IPS-20b (cell line): ENCODE results near the gene ATP8A2.

ENCODE experiments used
- H3K27ac ChIP-seq: one replicate; pipeline ENCODE4 v1.5.1; 2013; ENCODE audit warnings: low read length
- H3K27me3 ChIP-seq: 2 replicates; pipeline ENCODE4 v1.6.1; 2013; ENCODE audit warnings: mild to moderate bottlenecking, low read length, inconsistent platforms; ENCODE audit not compliant: insufficient read depth
- H3K36me3 ChIP-seq: 2 replicates; pipeline ENCODE4 v1.6.1; 2013; ENCODE audit warnings: low read depth, mild to moderate bottlenecking, inconsistent platforms, low read length, moderate library complexity; ENCODE audit not compliant: insufficient read depth
- H3K4me1 ChIP-seq: 2 replicates; pipeline ENCODE4 v1.6.1; 2013; ENCODE audit warnings: mild to moderate bottlenecking, control low read depth, inconsistent platforms, low read length, moderate library complexity; ENCODE audit not compliant: insufficient read depth
- H3K4me3 ChIP-seq: 2 replicates; pipeline ENCODE4 v1.5.1; 2013; ENCODE audit warnings: mild to moderate bottlenecking, low read length, inconsistent platforms
- H3K9ac ChIP-seq: 2 replicates; pipeline ENCODE4 v1.6.1; 2013; ENCODE audit warnings: low read depth, mild to moderate bottlenecking, inconsistent platforms, low read length, moderate library complexity
- H3K9me3 ChIP-seq: 2 replicates; pipeline ENCODE4 v1.6.1; 2013; ENCODE audit warnings: mild to moderate bottlenecking, low read depth, low read length, inconsistent platforms; ENCODE audit not compliant: insufficient read depth

The ATP8A2 gene

GRCh38 chr13:26047040-26047439, 675.3 kb downstream of the ATP8A2 start:
- H3K9ac ChIP-seq, result no peak overlapping the region
- H3K4me3 ChIP-seq, result no peak overlapping the region
- peaks cover 48% of the 10 kb centered on the region for H3K27me3 ChIP-seq
- no peaks in the 10 kb centered on the region; the same call in 1 of the 2 replicates for H3K4me1 ChIP-seq
- no peak overlapping the region for H3K27ac ChIP-seq
- no peaks in the 10 kb centered on the region for H3K9me3 ChIP-seq
- H3K36me3 ChIP-seq, result peaks cover 22% of the 10 kb centered on the region

GRCh38 chr13:26048741-26049140, 677.0 kb downstream of the ATP8A2 start:
- Histone ChIP-seq H3K4me3 (peak overlapping the region; percentile 72), H3K36me3 (peaks cover 22% of the 10 kb centered on the region), H3K9ac (no peak overlapping the region), H3K27me3 (peaks cover 65% of the 10 kb centered on the region), H3K9me3 (no peaks in the 10 kb centered on the region), H3K4me1 (no peaks in the 10 kb centered on the region; the same call in 1 of the 2 replicates), H3K27ac (no peak overlapping the region)

GRCh38 chr13:26050568-26051230, 678.9 kb downstream of the ATP8A2 start:
- H3K9ac ChIP-seq, result peak overlapping the region; percentile 50; the same call in 1 of the 2 replicates
- no peaks in the 10 kb centered on the region for H3K9me3 ChIP-seq
- H3K27ac ChIP-seq, result no peak overlapping the region
- H3K4me1 ChIP-seq, result no peaks in the 10 kb centered on the region; the same call in 1 of the 2 replicates
- H3K36me3 ChIP-seq, result peaks cover 12% of the 10 kb centered on the region
- H3K27me3 ChIP-seq, result peaks cover 70% of the 10 kb centered on the region
- H3K4me3 ChIP-seq, result peak overlapping the region; percentile 72

- H3K4me3 ChIP-seq, result peak overlapping the region; percentile 72
- H3K36me3 ChIP-seq, result peaks cover 9% of the 10 kb centered on the region
- H3K27ac ChIP-seq, result no peak overlapping the region
- no peaks in the 10 kb centered on the region for H3K9me3 ChIP-seq
- peaks cover 70% of the 10 kb centered on the region for H3K27me3 ChIP-seq
- no peaks in the 10 kb centered on the region; the same call in 1 of the 2 replicates for H3K4me1 ChIP-seq
- peak overlapping the region; percentile 50; the same call in 1 of the 2 replicates for H3K9ac ChIP-seq
Measured at GRCh38 chr13:26051231-26051656, 679.5 kb downstream of the ATP8A2 start.

- peaks cover 4% of the 10 kb centered on the region; the same call in 1 of the 2 replicates for H3K36me3 ChIP-seq
- peak within 1 kb of the TSS; percentile 72 for H3K4me3 ChIP-seq
- peak within 1 kb of the TSS; percentile 50; the same call in 1 of the 2 replicates for H3K9ac ChIP-seq
- H3K9me3 ChIP-seq, result no peaks in the 10 kb centered on the region
- H3K27me3 ChIP-seq, result peaks cover 70% of the 10 kb centered on the region
- H3K27ac ChIP-seq, result no peak within 1 kb of the TSS
- no peaks in the 10 kb centered on the region; the same call in 1 of the 2 replicates for H3K4me1 ChIP-seq
Measured at GRCh38 chr13:26051657-26052311, 680.0 kb downstream of the ATP8A2 start, which contains the start of gene SHISA2. TSS of gene SHISA2 (minus strand) at chr13:26052016. CDS start at chr13:26050975, 1,041 bp downstream.

GRCh38 chr13:26052337-26052736, 680.6 kb downstream of the ATP8A2 start:
- H3K36me3 ChIP-seq, result no peaks in the 10 kb centered on the region
- H3K4me1 ChIP-seq, result no peaks in the 10 kb centered on the region; the same call in 1 of the 2 replicates
- H3K9me3 ChIP-seq, result no peaks in the 10 kb centered on the region
- peaks cover 66% of the 10 kb centered on the region for H3K27me3 ChIP-seq
- no peak overlapping the region for H3K27ac ChIP-seq
- H3K4me3 ChIP-seq, result peak overlapping the region; percentile 72; the same call in 1 of the 2 replicates
- H3K9ac ChIP-seq, result no peak overlapping the region

- Histone ChIP-seq H3K36me3 (no peaks in the 10 kb centered on the region), H3K9me3 (no peaks in the 10 kb centered on the region), H3K27me3 (peaks cover 55% of the 10 kb centered on the region), H3K9ac (no peak overlapping the region), H3K4me3 (no peak overlapping the region), H3K27ac (no peak overlapping the region), H3K4me1 (no peaks in the 10 kb centered on the region; the same call in 1 of the 2 replicates)
Measured at GRCh38 chr13:26053418-26053980, 681.7 kb downstream of the ATP8A2 start.

GRCh38 chr13:26054896-26055295, 683.1 kb downstream of the ATP8A2 start:
- no peaks in the 10 kb centered on the region for H3K9me3 ChIP-seq
- no peak overlapping the region for H3K9ac ChIP-seq
- H3K36me3 ChIP-seq, result no peaks in the 10 kb centered on the region
- H3K4me3 ChIP-seq, result no peak overlapping the region
- H3K4me1 ChIP-seq, result no peaks in the 10 kb centered on the region; the same call in 1 of the 2 replicates
- H3K27me3 ChIP-seq, result peaks cover 41% of the 10 kb centered on the region
- H3K27ac ChIP-seq, result no peak overlapping the region

GRCh38 chr13:26058704-26059103, 686.9 kb downstream of the ATP8A2 start:
- no peak overlapping the region for H3K27ac ChIP-seq

GRCh38 chr13:26060357-26060756, 688.6 kb downstream of the ATP8A2 start:
- Histone ChIP-seq H3K4me1 (no peaks in the 10 kb centered on the region), H3K9ac (no peak overlapping the region), H3K27me3 (no peaks in the 10 kb centered on the region), H3K36me3 (no peaks in the 10 kb centered on the region), H3K27ac (no peak overlapping the region), H3K9me3 (no peaks in the 10 kb centered on the region), H3K4me3 (no peak overlapping the region)

More at GRCh38 chr13:26058704-26059103, 686.9 kb downstream of the ATP8A2 start:
- Histone ChIP-seq H3K4me3 (no peak overlapping the region), H3K27me3 (peaks cover 6% of the 10 kb centered on the region; the same call in 1 of the 2 replicates), H3K4me1 (no peaks in the 10 kb centered on the region), H3K9ac (no peak overlapping the region), H3K9me3 (no peaks in the 10 kb centered on the region), H3K36me3 (no peaks in the 10 kb centered on the region)

- no peak overlapping the region for H3K27ac ChIP-seq
- no peaks in the 10 kb centered on the region for H3K9me3 ChIP-seq
- no peak overlapping the region for H3K9ac ChIP-seq
- H3K4me1 ChIP-seq, result no peaks in the 10 kb centered on the region
- H3K27me3 ChIP-seq, result no peaks in the 10 kb centered on the region
- H3K36me3 ChIP-seq, result no peaks in the 10 kb centered on the region
- H3K4me3 ChIP-seq, result no peak overlapping the region
Measured at GRCh38 chr13:26061256-26061655, 689.5 kb downstream of the ATP8A2 start.
